ENCODE measurements around the gene PGBD5.

Gene PGBD5

DNA sequence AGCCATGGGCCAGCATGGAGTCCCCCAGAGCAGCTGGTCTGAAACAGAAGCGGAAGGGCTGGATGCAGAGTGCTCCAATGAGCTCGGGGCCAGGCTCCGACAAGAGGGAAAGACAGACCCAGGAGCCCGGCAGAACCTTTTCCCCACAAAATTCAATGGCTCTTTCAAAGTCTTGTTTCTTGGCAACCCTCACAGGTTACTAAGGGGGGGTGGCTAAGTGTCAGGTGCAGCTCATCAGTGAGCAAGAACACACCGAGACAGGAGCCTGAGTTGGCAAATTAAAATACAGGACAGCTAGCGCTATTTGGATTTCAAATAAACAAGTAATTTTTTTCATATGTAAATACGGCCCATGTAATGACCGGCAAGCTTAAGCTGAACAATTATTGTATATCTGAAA, 27.3 kb downstream of the PGBD5 start:
- no peak for TF ChIP-seq TOX (CRISPR knock-in tag; IDR thresholded peaks at IDR 0.05; ENCODE audit: borderline replicate concordance)
- no peak for TF ChIP-seq RARB (CRISPR knock-in tag; IDR thresholded peaks at IDR 0.05)
- TF ChIP-seq, protein P1, sequence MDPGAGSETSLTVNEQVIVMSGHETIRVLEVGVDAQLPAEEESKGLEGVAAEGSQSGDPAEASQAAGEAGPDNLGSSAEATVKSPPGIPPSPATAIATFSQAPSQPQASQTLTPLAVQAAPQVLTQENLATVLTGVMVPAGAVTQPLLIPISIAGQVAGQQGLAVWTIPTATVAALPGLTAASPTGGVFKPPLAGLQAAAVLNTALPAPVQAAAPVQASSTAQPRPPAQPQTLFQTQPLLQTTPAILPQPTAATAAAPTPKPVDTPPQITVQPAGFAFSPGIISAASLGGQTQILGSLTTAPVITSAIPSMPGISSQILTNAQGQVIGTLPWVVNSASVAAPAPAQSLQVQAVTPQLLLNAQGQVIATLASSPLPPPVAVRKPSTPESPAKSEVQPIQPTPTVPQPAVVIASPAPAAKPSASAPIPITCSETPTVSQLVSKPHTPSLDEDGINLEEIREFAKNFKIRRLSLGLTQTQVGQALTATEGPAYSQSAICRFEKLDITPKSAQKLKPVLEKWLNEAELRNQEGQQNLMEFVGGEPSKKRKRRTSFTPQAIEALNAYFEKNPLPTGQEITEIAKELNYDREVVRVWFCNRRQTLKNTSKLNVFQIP (CRISPR knock-in tag; IDR thresholded peaks at IDR 0.05; ENCODE audit: borderline replicate concordance, low read depth): no peak
- TF ChIP-seq, protein P2, sequence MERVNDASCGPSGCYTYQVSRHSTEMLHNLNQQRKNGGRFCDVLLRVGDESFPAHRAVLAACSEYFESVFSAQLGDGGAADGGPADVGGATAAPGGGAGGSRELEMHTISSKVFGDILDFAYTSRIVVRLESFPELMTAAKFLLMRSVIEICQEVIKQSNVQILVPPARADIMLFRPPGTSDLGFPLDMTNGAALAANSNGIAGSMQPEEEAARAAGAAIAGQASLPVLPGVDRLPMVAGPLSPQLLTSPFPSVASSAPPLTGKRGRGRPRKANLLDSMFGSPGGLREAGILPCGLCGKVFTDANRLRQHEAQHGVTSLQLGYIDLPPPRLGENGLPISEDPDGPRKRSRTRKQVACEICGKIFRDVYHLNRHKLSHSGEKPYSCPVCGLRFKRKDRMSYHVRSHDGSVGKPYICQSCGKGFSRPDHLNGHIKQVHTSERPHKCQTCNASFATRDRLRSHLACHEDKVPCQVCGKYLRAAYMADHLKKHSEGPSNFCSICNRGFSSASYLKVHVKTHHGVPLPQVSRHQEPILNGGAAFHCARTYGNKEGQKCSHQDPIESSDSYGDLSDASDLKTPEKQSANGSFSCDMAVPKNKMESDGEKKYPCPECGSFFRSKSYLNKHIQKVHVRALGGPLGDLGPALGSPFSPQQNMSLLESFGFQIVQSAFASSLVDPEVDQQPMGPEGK (CRISPR knock-in tag; IDR thresholded peaks at IDR 0.05; ENCODE audit: borderline replicate concordance): no peak
- no peak for TF ChIP-seq ISL1 (CRISPR knock-in tag; IDR thresholded peaks at IDR 0.05)
- no peak for TF ChIP-seq ZC3H10 (CRISPR knock-in tag; IDR thresholded peaks at IDR 0.05)
- TF ChIP-seq ZNF70 (CRISPR knock-in tag; IDR thresholded peaks at IDR 0.05): no peak
- TF ChIP-seq, protein P3, sequence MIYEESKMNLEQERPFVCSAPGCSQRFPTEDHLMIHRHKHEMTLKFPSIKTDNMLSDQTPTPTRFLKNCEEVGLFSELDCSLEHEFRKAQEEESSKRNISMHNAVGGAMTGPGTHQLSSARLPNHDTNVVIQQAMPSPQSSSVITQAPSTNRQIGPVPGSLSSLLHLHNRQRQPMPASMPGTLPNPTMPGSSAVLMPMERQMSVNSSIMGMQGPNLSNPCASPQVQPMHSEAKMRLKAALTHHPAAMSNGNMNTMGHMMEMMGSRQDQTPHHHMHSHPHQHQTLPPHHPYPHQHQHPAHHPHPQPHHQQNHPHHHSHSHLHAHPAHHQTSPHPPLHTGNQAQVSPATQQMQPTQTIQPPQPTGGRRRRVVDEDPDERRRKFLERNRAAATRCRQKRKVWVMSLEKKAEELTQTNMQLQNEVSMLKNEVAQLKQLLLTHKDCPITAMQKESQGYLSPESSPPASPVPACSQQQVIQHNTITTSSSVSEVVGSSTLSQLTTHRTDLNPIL (CRISPR knock-in tag; IDR thresholded peaks at IDR 0.05; ENCODE audit: low read depth): no peak
- TF ChIP-seq ARNTL (CRISPR knock-in tag; IDR thresholded peaks at IDR 0.05; ENCODE audit: borderline replicate concordance, low read depth): no peak
- TF ChIP-seq, protein P4, sequence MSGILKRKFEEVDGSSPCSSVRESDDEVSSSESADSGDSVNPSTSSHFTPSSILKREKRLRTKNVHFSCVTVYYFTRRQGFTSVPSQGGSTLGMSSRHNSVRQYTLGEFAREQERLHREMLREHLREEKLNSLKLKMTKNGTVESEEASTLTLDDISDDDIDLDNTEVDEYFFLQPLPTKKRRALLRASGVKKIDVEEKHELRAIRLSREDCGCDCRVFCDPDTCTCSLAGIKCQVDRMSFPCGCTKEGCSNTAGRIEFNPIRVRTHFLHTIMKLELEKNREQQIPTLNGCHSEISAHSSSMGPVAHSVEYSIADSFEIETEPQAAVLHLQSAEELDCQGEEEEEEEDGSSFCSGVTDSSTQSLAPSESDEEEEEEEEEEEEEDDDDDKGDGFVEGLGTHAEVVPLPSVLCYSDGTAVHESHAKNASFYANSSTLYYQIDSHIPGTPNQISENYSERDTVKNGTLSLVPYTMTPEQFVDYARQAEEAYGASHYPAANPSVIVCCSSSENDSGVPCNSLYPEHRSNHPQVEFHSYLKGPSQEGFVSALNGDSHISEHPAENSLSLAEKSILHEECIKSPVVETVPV (CRISPR knock-in tag; IDR thresholded peaks at IDR 0.05): no peak
- no peak for TF ChIP-seq ZFP30 (CRISPR knock-in tag; IDR thresholded peaks at IDR 0.05)
- TF ChIP-seq BACH2 (CRISPR knock-in tag; IDR thresholded peaks at IDR 0.05; ENCODE audit: borderline replicate concordance): no peak
- TF ChIP-seq OSR1 (CRISPR knock-in tag; IDR thresholded peaks at IDR 0.05): no peak
- no peak for TF ChIP-seq ESRRG (CRISPR knock-in tag; IDR thresholded peaks at IDR 0.05)
- no peak for TF ChIP-seq GLIS3 (CRISPR knock-in tag; IDR thresholded peaks at IDR 0.05)
- no peak for ATAC-seq

DNA sequence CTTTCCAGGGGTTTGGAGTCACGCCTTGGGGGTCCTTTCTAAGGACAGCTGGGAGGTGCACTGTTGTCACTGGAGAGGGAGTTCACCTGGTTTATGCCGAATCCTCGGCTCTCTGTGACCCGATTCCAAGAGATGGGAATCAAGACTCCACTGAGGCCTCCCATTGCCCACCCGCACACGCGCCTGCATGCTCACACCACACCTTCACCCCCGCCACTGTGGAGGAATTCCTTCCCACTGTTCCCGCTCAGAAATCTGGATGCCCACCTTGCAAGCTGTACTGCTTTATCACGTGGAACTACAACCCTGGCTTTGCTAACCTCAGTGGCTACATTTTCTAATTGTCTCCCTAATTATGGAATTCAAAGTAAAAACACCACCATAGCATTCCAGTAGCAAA, 29.2 kb downstream of the PGBD5 start:
- ATAC-seq: no peak
- no peak for TF ChIP-seq ARNTL (CRISPR knock-in tag; IDR thresholded peaks at IDR 0.05; ENCODE audit: borderline replicate concordance, low read depth)
- TF ChIP-seq TCF4 (CRISPR knock-in tag; IDR thresholded peaks at IDR 0.05; ENCODE audit: borderline replicate concordance): no peak
- no peak for TF ChIP-seq TOX (CRISPR knock-in tag; IDR thresholded peaks at IDR 0.05; ENCODE audit: borderline replicate concordance)
- TF ChIP-seq, protein P5, sequence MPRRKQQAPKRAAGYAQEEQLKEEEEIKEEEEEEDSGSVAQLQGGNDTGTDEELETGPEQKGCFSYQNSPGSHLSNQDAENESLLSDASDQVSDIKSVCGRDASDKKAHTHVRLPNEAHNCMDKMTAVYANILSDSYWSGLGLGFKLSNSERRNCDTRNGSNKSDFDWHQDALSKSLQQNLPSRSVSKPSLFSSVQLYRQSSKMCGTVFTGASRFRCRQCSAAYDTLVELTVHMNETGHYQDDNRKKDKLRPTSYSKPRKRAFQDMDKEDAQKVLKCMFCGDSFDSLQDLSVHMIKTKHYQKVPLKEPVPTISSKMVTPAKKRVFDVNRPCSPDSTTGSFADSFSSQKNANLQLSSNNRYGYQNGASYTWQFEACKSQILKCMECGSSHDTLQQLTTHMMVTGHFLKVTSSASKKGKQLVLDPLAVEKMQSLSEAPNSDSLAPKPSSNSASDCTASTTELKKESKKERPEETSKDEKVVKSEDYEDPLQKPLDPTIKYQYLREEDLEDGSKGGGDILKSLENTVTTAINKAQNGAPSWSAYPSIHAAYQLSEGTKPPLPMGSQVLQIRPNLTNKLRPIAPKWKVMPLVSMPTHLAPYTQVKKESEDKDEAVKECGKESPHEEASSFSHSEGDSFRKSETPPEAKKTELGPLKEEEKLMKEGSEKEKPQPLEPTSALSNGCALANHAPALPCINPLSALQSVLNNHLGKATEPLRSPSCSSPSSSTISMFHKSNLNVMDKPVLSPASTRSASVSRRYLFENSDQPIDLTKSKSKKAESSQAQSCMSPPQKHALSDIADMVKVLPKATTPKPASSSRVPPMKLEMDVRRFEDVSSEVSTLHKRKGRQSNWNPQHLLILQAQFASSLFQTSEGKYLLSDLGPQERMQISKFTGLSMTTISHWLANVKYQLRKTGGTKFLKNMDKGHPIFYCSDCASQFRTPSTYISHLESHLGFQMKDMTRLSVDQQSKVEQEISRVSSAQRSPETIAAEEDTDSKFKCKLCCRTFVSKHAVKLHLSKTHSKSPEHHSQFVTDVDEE (CRISPR knock-in tag; IDR thresholded peaks at IDR 0.05): no peak
- no peak for TF ChIP-seq ZNF70 (CRISPR knock-in tag; IDR thresholded peaks at IDR 0.05)
- no peak for TF ChIP-seq ZFP3 (CRISPR knock-in tag; IDR thresholded peaks at IDR 0.05)
- TF ChIP-seq ESRRG (CRISPR knock-in tag; IDR thresholded peaks at IDR 0.05): no peak
- TF ChIP-seq, protein P3 (CRISPR knock-in tag; IDR thresholded peaks at IDR 0.05; ENCODE audit: low read depth): no peak
- TF ChIP-seq ISL1 (CRISPR knock-in tag; IDR thresholded peaks at IDR 0.05): no peak
- TF ChIP-seq, protein P2 (CRISPR knock-in tag; IDR thresholded peaks at IDR 0.05; ENCODE audit: borderline replicate concordance): no peak
- no peak for TF ChIP-seq ZNF8 (CRISPR knock-in tag; IDR thresholded peaks at IDR 0.05)
- no peak for TF ChIP-seq ZNF565 (CRISPR knock-in tag; conservative IDR thresholded peaks at IDR 0.05; ENCODE audit: low read depth)
- TF ChIP-seq, protein P4 (CRISPR knock-in tag; IDR thresholded peaks at IDR 0.05): no peak

All from SK-N-SH treated with all-trans-retinoic acid at 6 μM for 48 hours (cell line).